GM21825 (cell line): Measurements from ENCODE around the gene RDH8.

Source experiments
- ATAC-seq: cut with Tn5 transposase; IDR thresholded peaks from one replicate; pipeline ENCODE4 v1.9.1; 2021; ENCODE audit warnings: mild to moderate bottlenecking, moderate library complexity; ENCODE audit not compliant: unreplicated experiment

Gene RDH8

GRCh38 chr19:10013316-10013715 lies at the start of gene RDH8:
TSS of gene RDH8 (plus strand) at chr19:10013483. CDS start at chr19:10013498, 15 bp downstream.
- no peak for ATAC-seq

GRCh38 chr19:9966024-9966423 lies 47.3 kb upstream of the RDH8 start:
- no peak for ATAC-seq

- no peak for ATAC-seq
Observed at GRCh38 chr19:9966448-9966847, 46.8 kb upstream of the RDH8 start.

- ATAC-seq, result no peak
Observed at GRCh38 chr19:9967326-9967725, 46.0 kb upstream of the RDH8 start.

GRCh38 chr19:9968820-9969687 lies 44.2 kb upstream of the RDH8 start:
- no peak for ATAC-seq

- no peak for ATAC-seq
Observed at GRCh38 chr19:9969688-9969975, 43.7 kb upstream of the RDH8 start.

- ATAC-seq, result no peak
Observed at GRCh38 chr19:9970481-9970880, 42.8 kb upstream of the RDH8 start.

- no peak for ATAC-seq
Observed at GRCh38 chr19:9971166-9971897, 42.0 kb upstream of the RDH8 start.

- no peak for ATAC-seq
Observed at GRCh38 chr19:9972103-9972502, 41.2 kb upstream of the RDH8 start.

GRCh38 chr19:9981406-9982260 lies 31.6 kb upstream of the RDH8 start:
- no peak for ATAC-seq

GRCh38 chr19:9986787-9987281 lies 26.4 kb upstream of the RDH8 start:
- ATAC-seq, result no peak

- ATAC-seq, result no peak
Observed at GRCh38 chr19:9989504-9989903, 23.8 kb upstream of the RDH8 start.

- no peak for ATAC-seq
Observed at GRCh38 chr19:9991425-9992191, 21.7 kb upstream of the RDH8 start.

- no peak for ATAC-seq
Observed at GRCh38 chr19:9995084-9995483, 18.2 kb upstream of the RDH8 start.

GRCh38 chr19:9995999-9996398 lies 17.3 kb upstream of the RDH8 start:
- no peak for ATAC-seq

GRCh38 chr19:9996541-9996940 lies 16.7 kb upstream of the RDH8 start:
- ATAC-seq, result no peak

GRCh38 chr19:10000171-10000826 lies 13.0 kb upstream of the RDH8 start:
- ATAC-seq, result no peak

- no peak for ATAC-seq
Observed at GRCh38 chr19:10001899-10002298, 11.4 kb upstream of the RDH8 start.

GRCh38 chr19:10003271-10003670 lies 10.0 kb upstream of the RDH8 start:
- ATAC-seq, result no peak

- ATAC-seq, result no peak
Observed at GRCh38 chr19:10004617-10005016, 8.7 kb upstream of the RDH8 start.
